Activated T-helper 1 cell treated with anti-CD3 and anti-CD28 coated beads, Interleukin-12 subunit alpha, Interleukin-12 subunit beta, Interleukin-2, Interleukin-4 antibody, amounts not matched to agents 30 ng/mL and 10 ng/mL and 1 ng/mL, durations not matched to agents 14 hours and 24 hours and 36 hours (primary cell): Measurements from ENCODE around the gene CES3. TPM values are rescaled to one million over a fixed set of nuclear protein-coding genes. Genes with fewer than 3 reads are reported as not detected.
"Not testable (repeated sequence)": the region's sequence is repeated elsewhere in the genome, so short reads cannot be mapped to it uniquely, and the experiment has no call there.

Experiments
- DNase-seq: peaks from one replicate; pipeline ENCODE4 v3.0.0; 2021; ENCODE audit warnings: low spot score
- H3K27ac Mint-ChIP-seq: one replicate; pipeline ENCODE4 v1.8.0; 2021; ENCODE audit warnings: mild to moderate bottlenecking, mixed read lengths
- H3K27me3 Mint-ChIP-seq: one replicate; pipeline ENCODE4 v1.8.0; 2022; ENCODE audit warnings: mild to moderate bottlenecking, moderate library complexity, mixed read lengths; ENCODE audit not compliant: insufficient read depth
- H3K36me3 Mint-ChIP-seq: one replicate; pipeline ENCODE4 v1.8.0; 2021; ENCODE audit warnings: low read depth, mixed read lengths
- H3K4me1 Mint-ChIP-seq: one replicate; pipeline ENCODE4 v1.8.0; 2021; ENCODE audit warnings: low read depth, mixed read lengths
- H3K4me3 Mint-ChIP-seq: one replicate; pipeline ENCODE4 v1.8.0; 2021; ENCODE audit warnings: mild to moderate bottlenecking, moderate library complexity, mixed read lengths
- H3K9me3 Mint-ChIP-seq: one replicate; pipeline ENCODE4 v1.8.0; 2021; ENCODE audit warnings: mixed read lengths
- intact Hi-C: fragments of 100-400 bp; cut with micrococcal nuclease; formaldehyde crosslinking; loops from one replicate; pipeline ENCODE4 v1.15.1; 2024
- total RNA-seq: library from RNA; stranded (reverse); gene quantifications from 2 replicates; pipeline ENCODE4 v1.2.3, GENCODE V29; 2022

Gene CES3
- total RNA-seq, 1 donor from 2014 or later = 5.6 TPM

DNA sequence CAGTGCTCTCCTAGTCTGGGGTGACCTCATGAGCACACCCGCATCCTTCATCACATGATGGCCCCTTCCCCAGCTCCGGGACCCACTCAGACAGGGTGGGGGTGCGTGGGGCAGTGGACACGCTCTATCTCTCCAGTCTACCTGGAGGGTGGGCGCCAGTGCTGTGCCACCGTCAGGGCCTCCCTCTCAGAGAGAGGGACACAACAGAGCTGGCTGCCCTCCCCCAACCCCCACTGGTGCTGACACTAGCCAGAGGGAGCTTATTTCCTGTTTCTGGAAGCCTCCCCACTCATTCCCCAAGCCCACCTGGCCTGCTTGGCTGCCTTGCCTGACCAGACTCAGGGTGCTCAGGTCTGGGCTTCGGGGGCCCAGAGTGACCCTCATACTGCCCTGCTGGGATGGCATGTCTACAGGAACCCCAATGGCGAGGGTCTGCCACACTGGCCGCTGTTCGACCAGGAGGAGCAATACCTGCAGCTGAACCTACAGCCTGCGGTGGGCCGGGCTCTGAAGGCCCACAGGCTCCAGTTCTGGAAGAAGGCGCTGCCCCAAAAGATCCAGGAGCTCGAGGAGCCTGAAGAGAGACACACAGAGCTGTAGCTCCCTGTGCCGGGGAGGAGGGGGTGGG lies 17.5 kb upstream of the CES3 start:
- intact Hi-C loops = no loop called here
- Mint-ChIP-seq H3K9me3 (no peaks in the 10 kb centered on the region), H3K4me3 (no peak overlapping the region), H3K27ac (no peak overlapping the region), H3K36me3 (peaks cover 7% of the 10 kb centered on the region), H3K4me1 (peaks cover 15% of the 10 kb centered on the region), H3K27me3 (peaks cover 6% of the 10 kb centered on the region)
- no peak for DNase-seq

DNA sequence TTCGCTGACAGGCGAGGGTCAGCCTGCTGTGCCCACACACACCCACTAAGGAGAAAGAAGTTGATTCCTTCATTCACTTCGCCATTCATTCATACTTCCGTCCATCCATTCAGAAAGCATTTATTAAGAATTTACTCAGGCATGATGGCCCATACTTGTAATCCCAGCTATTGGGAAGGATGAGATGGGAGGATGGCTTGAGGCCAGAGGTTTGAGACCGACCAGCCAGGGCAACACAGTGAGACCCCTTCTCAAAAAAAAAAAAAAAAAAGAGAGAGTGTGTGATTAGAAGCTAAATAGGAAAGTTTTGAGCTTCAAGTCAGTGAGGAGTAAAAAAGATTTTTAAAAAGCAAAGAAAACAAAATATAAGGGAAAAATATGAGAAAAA lies 17.0 kb upstream of the CES3 start:
- intact Hi-C loops = no loop called here

DNA sequence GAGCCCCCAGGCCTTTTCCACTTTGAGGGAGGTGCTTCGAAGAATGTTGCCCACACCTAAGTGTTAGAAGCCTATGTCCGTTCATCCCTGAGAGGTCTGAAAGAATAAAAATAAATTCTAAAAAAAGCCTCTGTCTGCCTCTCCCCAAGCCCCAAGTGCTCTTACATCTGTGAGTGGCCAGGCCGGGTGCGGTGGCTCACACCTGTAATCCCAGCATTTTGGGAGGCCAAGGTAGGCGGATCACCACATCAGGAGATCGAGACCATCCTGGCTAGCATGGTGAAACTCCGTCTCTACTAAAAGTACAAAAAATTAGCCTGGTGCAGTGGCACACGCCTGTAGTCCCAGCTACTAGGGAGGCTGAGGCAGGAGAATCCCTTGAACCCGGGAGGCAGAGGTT lies 16.1 kb upstream of the CES3 start:
- H3K4me3 Mint-ChIP-seq, DNase-seq, intact Hi-C loops, H3K36me3 Mint-ChIP-seq, H3K27ac Mint-ChIP-seq, H3K9me3 Mint-ChIP-seq: not testable (repeated sequence)
- Mint-ChIP-seq H3K27me3 (peaks cover 19% of the 10 kb centered on the region), H3K4me1 (peaks cover 16% of the 10 kb centered on the region)

More for the DNA sequence above, 17.0 kb upstream of the CES3 start:
- Mint-ChIP-seq H3K4me1 (peaks cover 16% of the 10 kb centered on the region), H3K27ac (no peak overlapping the region), H3K9me3 (no peaks in the 10 kb centered on the region), H3K36me3 (peaks cover 7% of the 10 kb centered on the region), H3K27me3 (peaks cover 10% of the 10 kb centered on the region), H3K4me3 (no peak overlapping the region)
- DNase-seq = no peak

DNA sequence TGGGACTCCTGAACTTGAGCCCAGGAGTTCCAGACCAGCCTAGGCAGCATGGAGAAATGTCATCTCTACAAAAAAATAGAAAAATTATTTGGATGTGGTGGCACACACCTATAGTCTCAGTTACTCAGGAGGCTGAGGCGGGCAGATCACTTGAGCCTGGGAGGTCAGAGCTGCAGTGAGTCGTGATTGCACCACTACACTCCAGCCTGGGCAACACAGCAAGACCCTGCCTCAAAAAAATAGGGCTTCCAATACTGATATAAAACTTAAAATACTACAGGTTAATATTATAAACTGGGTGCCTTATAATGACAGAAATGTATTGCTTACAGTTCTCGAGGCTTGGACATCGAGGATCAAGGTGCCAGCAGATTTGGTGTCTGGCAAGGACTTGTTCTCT lies 15.1 kb upstream of the CES3 start:
- no peak for DNase-seq
- Mint-ChIP-seq H3K9me3 (no peaks in the 10 kb centered on the region), H3K36me3 (peaks cover 7% of the 10 kb centered on the region), H3K4me1 (peaks cover 24% of the 10 kb centered on the region), H3K4me3 (no peak overlapping the region), H3K27me3 (peaks cover 19% of the 10 kb centered on the region), H3K27ac (no peak overlapping the region)
- intact Hi-C loops = loop anchor here (2.0 kb wide), 2 partner anchors 209 to 239 kb away; no protein-coding TSS in a partner anchor

DNA sequence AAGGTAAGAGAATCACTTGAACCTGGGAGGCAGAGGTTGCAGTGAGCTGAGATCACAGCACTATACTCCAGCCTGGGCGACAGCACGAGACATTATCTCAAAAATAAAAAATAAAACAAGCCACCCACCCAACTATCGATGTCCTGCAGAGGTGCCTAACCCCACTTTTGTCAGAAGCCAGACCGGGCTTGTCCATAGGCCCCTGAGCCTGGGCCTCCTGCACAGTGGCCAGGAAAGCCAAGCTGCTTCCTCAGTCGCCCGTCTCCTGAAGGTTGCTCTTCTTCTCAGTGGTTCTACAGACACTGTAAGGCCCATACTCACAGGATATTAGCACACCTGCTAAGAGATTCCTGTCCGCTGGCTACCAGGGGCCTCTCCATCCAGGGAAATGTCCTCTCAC lies 14.5 kb upstream of the CES3 start:
- H3K9me3 Mint-ChIP-seq = peaks cover 4% of the 10 kb centered on the region
- peaks cover 24% of the 10 kb centered on the region for H3K4me1 Mint-ChIP-seq
- no peak for DNase-seq
- no peak overlapping the region for H3K4me3 Mint-ChIP-seq
- intact Hi-C loops = loop anchor here (2.0 kb wide), 2 partner anchors 208 to 238 kb away; no protein-coding TSS in a partner anchor
- no peak overlapping the region for H3K27ac Mint-ChIP-seq
- peaks cover 6% of the 10 kb centered on the region for H3K36me3 Mint-ChIP-seq
- peaks cover 19% of the 10 kb centered on the region for H3K27me3 Mint-ChIP-seq

DNA sequence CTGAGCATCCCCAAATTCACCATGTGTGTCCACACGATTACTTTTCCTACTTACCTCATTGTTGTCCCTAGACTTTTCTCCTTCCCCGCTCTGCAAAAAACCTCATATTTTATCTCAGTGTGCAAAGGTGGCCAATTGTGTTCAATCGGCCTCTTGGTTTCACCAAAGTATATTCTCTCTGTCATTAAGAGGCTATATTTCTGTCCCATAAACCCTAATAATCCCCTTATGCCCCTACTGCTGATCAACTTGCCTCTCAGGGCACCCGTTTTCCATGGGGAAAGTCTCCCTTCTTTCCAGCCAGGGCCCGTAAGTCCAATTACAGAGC lies 14.1 kb upstream of the CES3 start:
- Mint-ChIP-seq H3K36me3 (peaks cover 6% of the 10 kb centered on the region), H3K4me3 (no peak overlapping the region), H3K27me3 (peaks cover 19% of the 10 kb centered on the region), H3K9me3 (peaks cover 8% of the 10 kb centered on the region), H3K27ac (no peak overlapping the region), H3K4me1 (peaks cover 24% of the 10 kb centered on the region)
- no peak for DNase-seq
- intact Hi-C loops = loop anchor here (1.0 to 2.0 kb wide), 6 partner anchors 13 to 301 kb away; partner anchors contain the start of genes CIAO2B, FBXL8, SLC9A5 and TRADD

DNA sequence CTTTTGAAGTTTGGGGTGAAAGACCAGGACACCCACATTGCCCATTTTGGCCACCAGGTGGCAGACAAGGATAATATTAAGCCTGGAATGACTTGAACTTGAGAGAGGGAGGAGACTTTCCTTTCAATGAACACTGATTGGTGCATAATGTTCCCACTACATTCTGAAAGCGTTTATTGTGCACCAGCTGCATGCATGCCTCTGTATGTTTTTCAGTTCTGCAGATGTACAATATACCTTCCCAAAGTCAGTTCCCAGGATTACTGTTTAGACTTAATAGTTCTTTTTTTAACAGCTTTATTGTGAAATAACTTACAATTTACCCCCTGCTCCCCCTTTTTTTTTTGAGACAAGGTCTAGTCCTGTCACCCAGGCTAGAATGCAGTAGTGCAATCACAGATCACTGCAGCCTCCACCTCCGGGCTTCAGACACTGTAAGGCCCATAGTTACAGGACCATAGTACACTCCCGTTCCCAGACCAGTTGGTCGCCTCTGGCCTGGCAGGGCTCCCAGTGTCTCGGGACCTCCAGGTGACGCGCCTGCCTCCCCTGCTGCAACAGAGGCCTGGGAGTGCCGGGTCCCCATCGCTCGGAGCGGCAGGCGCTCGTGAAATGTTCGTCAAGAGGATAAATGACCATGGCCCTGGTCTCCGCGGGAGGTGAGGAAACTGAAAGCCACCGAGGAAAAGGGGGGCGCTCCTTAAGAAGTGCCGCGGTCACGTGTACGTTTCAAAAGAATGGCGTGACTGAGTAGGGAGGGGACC lies 13.6 kb upstream of the CES3 start:
- Mint-ChIP-seq H3K4me1 (peaks cover 24% of the 10 kb centered on the region), H3K36me3 (peaks cover 6% of the 10 kb centered on the region), H3K9me3 (peaks cover 8% of the 10 kb centered on the region), H3K27ac (no peak overlapping the region), H3K4me3 (peak overlapping the region; percentile 87), H3K27me3 (peaks cover 19% of the 10 kb centered on the region)
- DNase-seq = peak; percentile 78
- intact Hi-C loops = loop anchor here (1.0 to 2.0 kb wide), 6 partner anchors 13 to 301 kb away; partner anchors contain the start of genes CIAO2B, FBXL8, SLC9A5 and TRADD

DNA sequence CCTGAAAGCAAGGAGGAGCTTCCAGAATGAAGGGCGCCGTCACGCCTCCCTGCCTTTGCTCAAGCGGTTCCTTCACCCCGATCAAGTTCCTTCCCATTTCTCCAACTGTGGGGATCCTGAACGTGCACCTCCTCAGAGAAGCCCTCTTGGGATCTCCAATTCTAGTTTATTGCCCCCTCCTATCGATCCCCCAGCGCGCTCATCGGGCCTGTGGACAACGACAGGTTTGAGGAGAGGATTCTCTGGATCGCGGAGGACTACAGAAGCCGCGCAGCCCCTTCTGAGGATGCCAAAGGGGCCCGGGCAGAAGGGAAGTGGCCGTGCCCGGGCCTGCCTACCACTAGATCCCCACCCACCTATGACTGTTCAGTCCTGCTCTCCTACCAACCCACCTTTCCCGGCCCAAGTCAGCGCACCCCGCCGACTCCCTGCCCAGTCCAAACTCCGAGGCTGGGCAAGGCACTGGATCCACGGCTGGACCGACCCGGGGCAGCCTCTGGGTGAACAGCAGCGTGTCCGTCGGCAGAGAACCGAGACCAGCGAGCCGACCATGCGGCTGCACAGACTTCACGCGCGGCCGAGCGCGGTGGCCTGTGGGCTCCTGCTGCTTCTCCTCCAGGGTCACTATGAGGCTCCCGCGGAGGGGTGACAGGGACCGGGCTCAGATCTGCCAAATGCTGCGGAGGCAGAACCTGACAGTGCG lies 12.8 kb upstream of the CES3 start:
- H3K4me1 Mint-ChIP-seq = peaks cover 24% of the 10 kb centered on the region
- peaks cover 3% of the 10 kb centered on the region for H3K36me3 Mint-ChIP-seq
- no peak overlapping the region for H3K27ac Mint-ChIP-seq
- intact Hi-C loops = no loop called here
- DNase-seq = no peak
- H3K27me3 Mint-ChIP-seq = peaks cover 21% of the 10 kb centered on the region
- peaks cover 8% of the 10 kb centered on the region for H3K9me3 Mint-ChIP-seq
- peak overlapping the region; percentile 87 for H3K4me3 Mint-ChIP-seq

DNA sequence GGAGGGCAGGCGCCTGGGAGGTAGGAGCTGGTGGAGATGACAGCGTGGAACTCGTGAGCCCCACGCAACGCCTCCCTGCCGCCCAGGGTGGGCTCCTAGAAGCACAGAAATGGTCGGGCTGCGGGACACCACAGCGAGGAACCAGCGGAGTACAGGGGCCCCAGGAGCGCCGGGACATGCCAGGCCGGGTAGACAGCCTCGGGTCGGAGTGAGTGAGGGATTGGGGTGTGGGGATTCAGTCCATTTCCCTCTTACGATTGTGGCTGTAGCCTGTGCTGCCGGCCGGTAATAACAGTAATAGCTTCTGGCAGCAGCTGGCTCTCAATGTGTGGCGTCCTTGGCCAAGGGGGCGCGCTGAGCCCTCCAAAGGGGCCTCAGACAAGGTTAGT lies 12.2 kb upstream of the CES3 start:
- no peak for DNase-seq
- Mint-ChIP-seq H3K4me1 (peaks cover 25% of the 10 kb centered on the region), H3K36me3 (peaks cover 3% of the 10 kb centered on the region), H3K9me3 (peaks cover 8% of the 10 kb centered on the region), H3K27me3 (peaks cover 24% of the 10 kb centered on the region), H3K27ac (no peak overlapping the region), H3K4me3 (peak overlapping the region; percentile 87)
- intact Hi-C loops = no loop called here

DNA sequence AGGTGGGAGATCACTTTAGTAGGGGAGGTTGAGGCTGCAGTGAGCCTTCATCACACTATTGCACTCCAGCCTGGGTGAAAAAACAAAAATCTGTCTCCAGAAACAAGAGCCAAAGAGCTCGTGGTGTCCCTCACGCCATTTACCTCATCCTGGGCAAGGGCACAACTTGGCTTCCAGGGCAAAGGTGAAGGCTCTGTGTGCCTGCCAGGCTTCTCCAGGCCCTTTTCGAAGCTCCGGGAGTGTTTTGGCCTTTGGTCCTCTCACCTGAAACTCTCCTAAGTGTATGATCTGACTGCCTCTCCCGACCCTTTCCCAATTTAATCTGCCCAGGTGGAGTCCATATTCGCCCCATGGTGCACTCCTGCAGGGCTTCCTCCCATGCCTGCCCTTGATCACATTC lies 11.6 kb upstream of the CES3 start:
- Mint-ChIP-seq H3K4me1 (peaks cover 29% of the 10 kb centered on the region), H3K27me3 (peaks cover 27% of the 10 kb centered on the region), H3K9me3 (peaks cover 8% of the 10 kb centered on the region), H3K27ac (no peak overlapping the region), H3K4me3 (peak overlapping the region; percentile 40), H3K36me3 (no peaks in the 10 kb centered on the region)
- DNase-seq = no peak
- intact Hi-C loops = no loop called here

DNA sequence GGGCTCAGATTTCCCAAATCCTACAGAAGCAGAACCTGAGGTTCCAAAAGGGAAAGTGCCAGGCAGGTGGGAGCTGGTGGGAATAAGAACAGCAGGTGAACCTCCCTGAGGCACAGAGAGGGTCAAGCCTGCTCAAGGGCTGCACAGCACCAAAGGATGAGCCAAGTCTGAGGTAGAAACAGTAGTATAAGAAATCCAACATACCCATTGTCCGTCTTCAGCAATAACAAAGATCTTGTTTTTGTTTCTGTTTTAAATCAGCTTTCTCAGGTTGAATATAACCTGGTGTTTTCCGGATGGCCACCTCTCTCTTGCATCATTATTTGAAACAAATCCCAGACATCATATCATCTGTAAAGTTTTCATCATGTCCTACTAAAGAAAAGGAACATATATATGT lies 10.6 kb upstream of the CES3 start:
- Mint-ChIP-seq H3K36me3 (no peaks in the 10 kb centered on the region), H3K4me3 (no peak overlapping the region), H3K27me3 (peaks cover 27% of the 10 kb centered on the region), H3K27ac (peak overlapping the region; percentile 22), H3K9me3 (peaks cover 8% of the 10 kb centered on the region), H3K4me1 (peaks cover 29% of the 10 kb centered on the region)
- intact Hi-C loops = loop anchor here (5.0 kb wide), 2 partner anchors 152 to 467 kb away; partner anchors contain the start of gene ZDHHC1
- no peak for DNase-seq

DNA sequence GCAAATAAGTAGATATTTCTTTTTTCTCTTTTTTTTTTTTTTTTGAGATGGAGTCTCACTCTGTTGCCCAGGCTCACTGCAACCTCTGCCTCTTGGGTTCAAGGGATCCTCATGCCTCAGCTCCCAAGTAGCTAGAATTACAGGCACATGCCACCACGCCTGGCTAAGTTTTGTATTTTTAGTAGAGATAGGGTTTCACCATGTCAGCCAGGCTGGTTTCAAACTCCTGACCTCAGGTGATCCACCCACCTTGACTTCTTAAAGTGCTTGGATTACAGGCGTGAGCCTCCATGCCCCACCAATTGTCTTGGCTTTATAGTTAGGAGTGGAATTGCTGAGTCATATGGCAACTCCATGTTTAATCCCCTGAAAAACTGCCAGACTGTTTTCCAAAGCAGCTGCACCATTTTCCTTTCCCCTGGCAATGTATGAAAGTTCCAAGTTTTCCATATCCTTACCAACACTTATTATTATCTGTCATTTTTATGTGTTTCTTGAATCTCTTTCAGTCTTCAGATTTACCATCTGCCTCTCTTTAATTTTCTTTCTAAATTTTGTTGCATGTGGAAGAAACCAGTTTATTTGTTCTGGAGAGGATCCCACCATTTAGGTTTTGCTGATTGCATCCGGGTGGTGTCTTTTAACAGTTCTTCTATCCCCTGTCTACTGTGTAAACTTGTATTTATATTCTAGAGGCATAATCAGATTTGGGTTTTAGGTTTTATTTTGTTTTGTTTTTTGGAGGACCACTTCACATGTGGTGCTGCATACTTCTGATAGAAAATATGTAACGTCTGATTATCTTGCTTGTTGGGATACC lies 9.9 kb upstream of the CES3 start:
- H3K27ac Mint-ChIP-seq = no peak overlapping the region
- intact Hi-C loops = loop anchor here (5.0 kb wide), 2 partner anchors 151 to 466 kb away; partner anchors contain the start of gene ZDHHC1
- H3K9me3 Mint-ChIP-seq = peaks cover 8% of the 10 kb centered on the region
- peaks cover 29% of the 10 kb centered on the region for H3K4me1 Mint-ChIP-seq
- DNase-seq = no peak
- no peak overlapping the region for H3K4me3 Mint-ChIP-seq
- peaks cover 27% of the 10 kb centered on the region for H3K27me3 Mint-ChIP-seq
- no peaks in the 10 kb centered on the region for H3K36me3 Mint-ChIP-seq
